Fibroblast of mammary gland (primary cell): Measurements from ENCODE around the gene NMNAT2.

ENCODE experiments used
- DNase-seq: peaks from one replicate; pipeline ENCODE4 v3.0.0-alpha.2; 2010; ENCODE audit warnings: low read depth
- H3K4me3 ChIP-seq: 2 replicates; pipeline ENCODE4 v1.5.1; 2011; ENCODE audit warnings: low read depth, mild to moderate bottlenecking, low read length, moderate library complexity; ENCODE audit not compliant: control insufficient read depth
- CTCF ChIP-seq: conservative IDR thresholded peaks from 2 replicates; pipeline ENCODE4 v1.5.1; 2011; ENCODE audit warnings: low read depth, low read length, inconsistent platforms; ENCODE audit not compliant: control insufficient read depth, insufficient read depth

The NMNAT2 gene

DNA sequence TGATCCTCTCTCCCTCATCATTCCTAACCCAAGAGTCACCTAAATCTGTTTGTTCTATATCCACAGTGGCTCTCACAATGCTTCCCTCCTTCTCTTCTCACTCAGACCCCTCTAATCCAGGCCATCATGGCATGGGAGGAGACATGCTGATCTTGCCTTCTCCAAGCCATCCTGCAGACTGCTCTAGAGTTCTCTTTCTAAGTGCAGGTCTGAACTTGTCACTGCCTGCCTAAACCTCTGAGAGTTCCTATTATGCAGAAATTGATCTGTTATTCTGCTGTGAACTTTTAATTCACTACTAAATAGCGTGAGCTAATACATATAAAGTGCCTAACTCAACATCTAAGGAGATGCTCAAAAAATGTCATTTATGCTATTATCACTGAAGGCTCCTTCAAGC lies 205.3 kb downstream of the NMNAT2 start:
- TF ChIP-seq CTCF: no peak
- H3K4me3 ChIP-seq: no peak overlapping the region
- DNase-seq: no peak

DNA sequence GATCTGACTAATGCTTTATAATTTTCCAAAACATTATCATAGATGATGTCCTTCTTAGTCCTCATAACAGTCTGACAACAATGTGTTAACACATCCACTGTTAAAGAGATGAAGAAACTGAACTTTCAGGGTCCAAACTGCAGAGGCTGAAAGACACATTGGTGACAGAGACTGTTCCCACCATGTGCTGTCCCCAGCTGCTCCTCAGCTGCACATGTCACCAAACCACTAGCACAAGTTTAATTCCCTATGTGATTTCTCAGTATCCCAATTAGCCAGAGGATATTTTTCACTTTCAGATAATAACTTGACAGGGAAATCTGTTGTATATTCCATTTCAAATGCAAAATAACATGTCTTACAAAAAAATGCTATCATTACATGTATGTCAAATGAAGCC lies 207.5 kb downstream of the NMNAT2 start:
- DNase-seq: no peak
- no peak for TF ChIP-seq CTCF

DNA sequence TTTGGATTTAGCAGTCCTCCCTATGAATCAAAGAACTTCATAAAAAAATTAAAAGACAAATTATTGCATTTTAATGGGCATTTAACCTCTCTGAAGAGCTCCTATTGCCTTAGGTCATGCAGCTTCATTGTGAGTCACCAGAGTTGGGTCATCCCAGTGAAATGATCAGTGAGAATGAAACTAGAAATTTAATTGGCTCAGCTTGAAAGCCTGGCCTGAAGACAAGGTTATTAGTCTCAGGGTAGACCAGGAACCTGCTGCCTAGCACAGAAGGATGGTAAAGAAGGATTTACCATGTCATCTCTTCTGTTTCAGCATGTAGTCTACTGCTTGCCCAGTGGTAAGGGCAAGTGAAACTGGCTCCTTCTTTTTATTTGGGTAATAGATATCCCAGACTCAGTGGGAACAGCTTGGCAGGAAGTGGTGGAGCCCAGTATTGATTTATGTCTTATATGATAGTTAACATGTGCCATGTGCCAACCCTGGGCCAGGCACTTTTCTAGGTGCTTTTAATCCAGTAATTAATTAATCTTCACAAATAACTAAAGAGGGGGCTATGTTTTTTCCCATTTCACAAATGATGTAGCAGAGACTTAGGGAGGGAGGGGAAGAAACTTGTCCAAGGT lies 208.5 kb downstream of the NMNAT2 start:
- no peak overlapping the region for H3K4me3 ChIP-seq
- DNase-seq: peak; percentile 93
- TF ChIP-seq CTCF: no peak

More for the DNA sequence above, 207.5 kb downstream of the NMNAT2 start:
- H3K4me3 ChIP-seq: no peak overlapping the region

- TF ChIP-seq CTCF: no peak
- DNase-seq: no peak
- no peak overlapping the region for H3K4me3 ChIP-seq
Observed at GRCh38 chr1:183206538-183207122, 211.6 kb downstream of the NMNAT2 start.

GRCh38 chr1:183205196-183205781 lies 212.9 kb downstream of the NMNAT2 start:
- DNase-seq: peak; percentile 78
- TF ChIP-seq CTCF: no peak

DNA sequence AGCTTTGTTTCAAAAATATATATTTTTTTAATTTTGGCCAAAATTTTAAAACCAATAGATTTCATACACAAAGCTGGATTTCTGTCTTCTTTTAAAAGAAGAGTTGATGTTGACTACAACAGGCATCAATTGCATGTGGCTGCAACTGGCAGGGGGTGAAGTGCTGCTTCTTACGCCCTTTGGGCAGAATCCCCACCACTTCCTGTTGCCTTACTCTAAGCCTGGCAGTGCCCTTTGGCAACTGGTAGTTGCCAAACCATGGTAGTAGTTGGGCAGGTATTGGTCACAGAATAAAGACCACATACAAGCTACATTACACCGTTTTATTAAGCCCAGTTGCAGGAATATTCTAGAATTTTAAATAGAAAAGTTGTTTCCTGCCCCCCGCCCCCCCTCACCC lies 215.1 kb downstream of the NMNAT2 start:
- TF ChIP-seq CTCF: no peak
- no peak overlapping the region for H3K4me3 ChIP-seq
- DNase-seq: no peak

More at GRCh38 chr1:183205196-183205781, 212.9 kb downstream of the NMNAT2 start:
- H3K4me3 ChIP-seq: no peak overlapping the region

GRCh38 chr1:183200451-183200850 lies 217.7 kb downstream of the NMNAT2 start:
- no peak for DNase-seq
- H3K4me3 ChIP-seq: no peak overlapping the region
- no peak for TF ChIP-seq CTCF
